HepG2 (cell line): ENCODE data around the gene TYMP. TPM values are rescaled to one million over a fixed set of nuclear protein-coding genes. Genes with fewer than 3 reads are reported as not detected.

Experiments used
- ATAC-seq: fragments of 200-7000 bp; cut with Tn5 transposase; 3 replicates; pipeline ENCODE4 v1.9.1; 2020; ENCODE audit warnings: mild to moderate bottlenecking, moderate library complexity
- BruUV-seq: library from RNA; stranded (reverse); fragments of 400-500 nt; replicated peaks from 2 replicates; lab custom pipeline; 2021; lab: Mats Ljungman, UMichigan
- CTCF ChIA-PET: fragments of 300-600 bp; formaldehyde crosslinking; extraction: SDS; loops from one replicate; lab custom pipeline; 2021; ENCODE audit warnings: low total read pairs, inconsistent platforms, low intra/inter-chr PET ratio; lab: Yijun Ruan, JAX
- POLR2A ChIA-PET: fragments of 350-600 bp; sonication (Branson Sonifier 250); formaldehyde crosslinking; loops from one replicate; lab custom pipeline; 2020; ENCODE audit warnings: antibody characterized with exemption, inconsistent platforms; lab: Yijun Ruan, JAX
- DNase-seq: peaks from one replicate; pipeline ENCODE4 v3.0.0-alpha.2; 2015; ENCODE audit warnings: low spot score
- FAIRE-seq: peaks from 3 replicates; lab custom pipeline; 2011; peaks lifted over from hg19 to GRCh38; lab: Jason Lieb, UNC
- H2AFZ ChIP-seq: one replicate; pipeline ENCODE4 v1.6.1; 2011; ENCODE audit warnings: low read length, inconsistent platforms
- H3K27ac ChIP-seq: fragments of 300-600 bp; 3 replicates; pipeline ENCODE4 v1.8.0; 2011; ENCODE audit warnings: mixed run types, mild to moderate bottlenecking, mixed read lengths, low read length, inconsistent platforms; ENCODE audit not compliant: insufficient read depth; ENCODE audit errors: extremely low read length
- H3K27me3 ChIP-seq, 2 experiments: fragments of 200-600 bp in 1 of 2; 2 replicates in 1 of 2; 3 replicates in 1 of 2; pipeline versions ENCODE4 v1.6.0 to v1.8.0; 2011; ENCODE audit warnings: low read length in 2 of 2, mild to moderate bottlenecking in 2 of 2, moderate library complexity in 2 of 2, inconsistent platforms in 1 of 2; ENCODE audit not compliant: insufficient read depth in 2 of 2, control insufficient read depth in 1 of 2
- H3K36me3 ChIP-seq, 2 experiments: fragments of 200-600 bp in 1 of 2; replicated peaks in 1 of 2; 2 replicates in 1 of 2; 3 replicates in 1 of 2; pipeline versions ENCODE4 v1.5.1 to v1.8.0; 2011; ENCODE audit warnings: low read length in 2 of 2, inconsistent platforms in 1 of 2; ENCODE audit not compliant: insufficient read depth in 2 of 2, control insufficient read depth in 1 of 2
- H3K4me1 ChIP-seq: 2 replicates; pipeline ENCODE4 v1.5.1; 2012; ENCODE audit warnings: low read length, inconsistent platforms; ENCODE audit not compliant: insufficient read depth
- H3K4me2 ChIP-seq: 2 replicates; pipeline ENCODE4 v1.6.0; 2011; ENCODE audit warnings: low read depth, low read length, inconsistent platforms
- H3K4me3 ChIP-seq, 3 experiments: fragments of 200-600 bp in 1 of 3; sonication (generic), shearing (Covaris generic) in 1 of 3; replicated peaks in 1 of 3; 2 replicates each; pipeline ENCODE4 v1.5.1; 2011 to 2016; ENCODE audit warnings: low read length in 3 of 3, inconsistent platforms in 2 of 3, low read depth in 2 of 3, mild to moderate bottlenecking in 2 of 3, control low read depth in 1 of 3, mixed read lengths in 1 of 3; ENCODE audit not compliant: insufficient read depth in 1 of 3
- H3K79me2 ChIP-seq: one replicate; pipeline ENCODE4 v1.6.1; 2011; ENCODE audit warnings: low read length, inconsistent platforms; ENCODE audit not compliant: insufficient read depth
- H3K9ac ChIP-seq: 2 replicates; pipeline ENCODE4 v1.6.0; 2011; ENCODE audit warnings: mild to moderate bottlenecking, low read depth, low read length, inconsistent platforms; ENCODE audit not compliant: insufficient read depth
- H3K9me3 ChIP-seq: 2 replicates; pipeline ENCODE4 v1.5.1; 2012; ENCODE audit warnings: mild to moderate bottlenecking, low read length
- H4K20me1 ChIP-seq: 2 replicates; pipeline ENCODE4 v1.6.0; 2011; ENCODE audit warnings: inconsistent platforms, mild to moderate bottlenecking, low read length, moderate library complexity; ENCODE audit not compliant: insufficient read depth
- KLF13 ChIP-seq: sonication (generic); formaldehyde crosslinking; IDR thresholded peaks from 2 replicates; pipeline ENCODE4 v1.4.0; 2020; ENCODE audit warnings: mild to moderate bottlenecking, missing genetic modification reagents
- KLF9 ChIP-seq: IDR thresholded peaks from 2 replicates; pipeline ENCODE4 v1.6.1; 2016; ENCODE audit warnings: low read depth
- NBN ChIP-seq: fragments of 450-650 bp; conservative IDR thresholded peaks from 2 replicates; pipeline ENCODE4 v1.6.1; 2017
- NFE2L2 ChIP-seq: fragments of 150-350 bp; IDR thresholded peaks from 2 replicates; pipeline ENCODE4 v1.6.1; 2014; ENCODE audit warnings: low read length
- NFKB2 ChIP-seq: sonication (generic); formaldehyde crosslinking; IDR thresholded peaks from 2 replicates; pipeline ENCODE4 v1.4.0; 2020; ENCODE audit warnings: missing genetic modification reagents, borderline replicate concordance
- RBAK ChIP-seq: sonication (generic); formaldehyde crosslinking; IDR thresholded peaks from 2 replicates; pipeline ENCODE4 v1.5.1; 2020; ENCODE audit warnings: mild to moderate bottlenecking, missing genetic modification reagents
- SCMH1 ChIP-seq: sonication (generic); formaldehyde crosslinking; IDR thresholded peaks from 2 replicates; pipeline ENCODE4 v1.9.0; 2021; ENCODE audit warnings: missing genetic modification reagents, mild to moderate bottlenecking, borderline replicate concordance
- SP4 ChIP-seq: sonication (generic); formaldehyde crosslinking; IDR thresholded peaks from 2 replicates; pipeline ENCODE4 v1.8.1; 2023; ENCODE audit warnings: mild to moderate bottlenecking, missing genetic modification reagents
- ZBTB20 ChIP-seq: sonication (generic); formaldehyde crosslinking; IDR thresholded peaks from 2 replicates; pipeline ENCODE4 v1.8.1; 2023; ENCODE audit warnings: missing genetic modification reagents, low read depth, mild to moderate bottlenecking, borderline replicate concordance
- ZFP36 ChIP-seq: fragments of 150-350 bp; IDR thresholded peaks from 2 replicates; pipeline ENCODE4 v1.6.1; 2018; ENCODE audit warnings: borderline replicate concordance, low read length, low read depth; ENCODE audit not compliant: partially characterized antibody
- ZKSCAN5 ChIP-seq: sonication (generic); formaldehyde crosslinking; IDR thresholded peaks from 2 replicates; pipeline ENCODE4 v1.5.1; 2020; ENCODE audit warnings: mild to moderate bottlenecking, missing genetic modification reagents
- ZNF124 ChIP-seq: sonication (generic); formaldehyde crosslinking; IDR thresholded peaks from 2 replicates; pipeline ENCODE4 v1.4.0; 2020; ENCODE audit warnings: missing genetic modification reagents
- ZNF230 ChIP-seq: sonication (generic); formaldehyde crosslinking; IDR thresholded peaks from 2 replicates; pipeline ENCODE4 v1.4.0; 2020; ENCODE audit warnings: mild to moderate bottlenecking, missing genetic modification reagents
- ZNF589 ChIP-seq: sonication (generic); formaldehyde crosslinking; conservative IDR thresholded peaks from 2 replicates; pipeline ENCODE4 v1.8.0; 2022; ENCODE audit warnings: mild to moderate bottlenecking, moderate library complexity, missing genetic modification reagents
- ZNF607 ChIP-seq: sonication (generic); formaldehyde crosslinking; IDR thresholded peaks from 2 replicates; pipeline ENCODE4 v1.5.1; 2020; ENCODE audit warnings: missing genetic modification reagents, mild to moderate bottlenecking, borderline replicate concordance
- ZNF713 ChIP-seq: sonication (generic); formaldehyde crosslinking; IDR thresholded peaks from 2 replicates; pipeline ENCODE4 v1.4.0; 2020; ENCODE audit warnings: mild to moderate bottlenecking, missing genetic modification reagents
- ZNF747 ChIP-seq: sonication (generic); formaldehyde crosslinking; IDR thresholded peaks from 2 replicates; pipeline ENCODE4 v1.8.1; 2023; ENCODE audit warnings: missing genetic modification reagents, mild to moderate bottlenecking, borderline replicate concordance
- ZNF781 ChIP-seq: sonication (generic); formaldehyde crosslinking; IDR thresholded peaks from 2 replicates; pipeline ENCODE4 v1.5.1; 2020; ENCODE audit warnings: borderline replicate concordance, mild to moderate bottlenecking, missing genetic modification reagents; ENCODE audit errors: not compliant biosample characterization
- WGBS: methylation state at CpG from one replicate; pipeline ENCODE4 v1.1.6; 2017; ENCODE audit warnings: low lambda C conversion rate; 5-methylcytosine and 5-hydroxymethylcytosine counted together
- in situ Hi-C: cut with HindIII; loops from 2 replicates; pipeline ENCODE4 v1.10.0; 2017; ENCODE audit warnings: low pct_unique_long_range_greater_than_20kb; ENCODE audit not compliant: extremely low pct_ligation_motif_present
- intact Hi-C: fragments of 100-400 bp; cut with micrococcal nuclease; formaldehyde crosslinking; loops from one replicate; pipeline ENCODE4 v1.10.0; 2022; ENCODE audit not compliant: unreplicated experiment
- polyA plus RNA-seq, 8 experiments: library from polyadenylated mRNA; depleted of rRNA in 3 of 8; stranded (reverse) in 7 of 8; unstranded in 1 of 8; fragments of >200 nt; fragmentation: Illumina TruSeq in 4 of 8; extraction: Trizol in 4 of 8; gene quantifications; 2 replicates each; pipeline versions ENCODE4 v1.2.1 to v1.2.3, GENCODE V29; 2011 to 2016; ENCODE audit warnings: low read depth in 4 of 8, missing spikeins in 1 of 8, mixed read lengths in 1 of 8; ENCODE audit not compliant: insufficient read depth in 1 of 8
- total RNA-seq, 5 experiments: library from RNA; depleted of rRNA; stranded (reverse); fragments of >200 nt; fragmentation: Illumina TruSeq; extraction: Trizol; gene quantifications; 2 replicates each; pipeline ENCODE4 v1.2.3, GENCODE V29; 2016; ENCODE audit warnings: low read depth in 1 of 5
- TF ChIP-seq, protein P1 (sequence below): sonication (generic); formaldehyde crosslinking; IDR thresholded peaks from 2 replicates; pipeline ENCODE4 v1.8.1; 2023; ENCODE audit warnings: mild to moderate bottlenecking, missing genetic modification reagents, borderline replicate concordance
- TF ChIP-seq, protein P2 (sequence below), 2 experiments: sonication (generic) in 1 of 2; formaldehyde crosslinking in 1 of 2; IDR thresholded peaks; 2 replicates each; pipeline versions ENCODE4 v1.4.0 to v1.6.1; 2018 to 2020; ENCODE audit warnings: missing genetic modification reagents in 2 of 2, borderline replicate concordance in 1 of 2, low read depth in 1 of 2, mild to moderate bottlenecking in 1 of 2, missing biosample characterization in 1 of 2

The TYMP gene
- total and polyA plus RNA-seq, 2 of the 13 experiments (the other 11 are each of a cell fraction or from before 2014, with no cell fraction given) = 3.9 to 4.3 TPM

DNA sequence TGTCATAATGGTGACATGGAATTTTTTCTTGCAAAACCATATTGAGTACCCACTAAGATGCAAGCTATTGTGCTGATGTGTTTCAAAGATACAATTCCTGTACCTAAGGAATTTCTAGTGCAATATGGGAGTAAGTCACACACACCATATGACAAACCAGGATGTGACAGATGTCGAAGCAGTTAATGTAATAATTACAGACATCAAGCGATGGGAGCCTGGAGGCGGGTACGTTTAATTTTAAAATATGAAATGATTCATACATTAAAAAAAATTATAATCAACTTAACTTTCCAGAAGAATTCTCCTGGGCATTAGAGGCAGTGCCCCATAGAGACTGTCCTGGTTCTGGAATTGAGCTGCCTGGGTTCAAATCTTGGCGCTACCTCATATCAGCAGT, 26.9 kb upstream of the TYMP start:
- POLR2A ChIA-PET = interaction anchor here (1.0 to 1.1 kb wide), 2 partner anchors 10 to 27 kb away, joined by 3 read pairs; partner anchors contain the start of gene TYMP

More for the DNA sequence above, 26.9 kb upstream of the TYMP start:
- H3K4me3 ChIP-seq = no peak overlapping the region
- TF ChIP-seq ZFP36 (no peak), ZKSCAN5 (CRISPR knock-in tag) (no peak), ZNF747 (CRISPR knock-in tag) (no peak), ZNF607 (no peak), SP4 (no peak), NFE2L2 (no peak), KLF9 (CRISPR knock-in tag) (no peak), KLF13 (no peak), NBN (no peak), ZNF589 (CRISPR knock-in tag) (no peak), NFKB2 (no peak), ZNF781 (CRISPR knock-in tag) (no peak), SCMH1 (CRISPR knock-in tag) (no peak), ZNF713 (CRISPR knock-in tag) (no peak), ZNF230 (CRISPR knock-in tag) (no peak), ZNF124 (no peak), ZBTB20 (CRISPR knock-in tag) (no peak), RBAK (CRISPR knock-in tag) (no peak)
- TF ChIP-seq, protein P1, sequence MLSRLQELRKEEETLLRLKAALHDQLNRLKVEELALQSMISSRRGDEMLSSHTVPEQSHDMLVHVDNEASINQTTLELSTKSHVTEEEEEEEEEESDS (CRISPR knock-in tag) = no peak
- TF ChIP-seq, protein P2, sequence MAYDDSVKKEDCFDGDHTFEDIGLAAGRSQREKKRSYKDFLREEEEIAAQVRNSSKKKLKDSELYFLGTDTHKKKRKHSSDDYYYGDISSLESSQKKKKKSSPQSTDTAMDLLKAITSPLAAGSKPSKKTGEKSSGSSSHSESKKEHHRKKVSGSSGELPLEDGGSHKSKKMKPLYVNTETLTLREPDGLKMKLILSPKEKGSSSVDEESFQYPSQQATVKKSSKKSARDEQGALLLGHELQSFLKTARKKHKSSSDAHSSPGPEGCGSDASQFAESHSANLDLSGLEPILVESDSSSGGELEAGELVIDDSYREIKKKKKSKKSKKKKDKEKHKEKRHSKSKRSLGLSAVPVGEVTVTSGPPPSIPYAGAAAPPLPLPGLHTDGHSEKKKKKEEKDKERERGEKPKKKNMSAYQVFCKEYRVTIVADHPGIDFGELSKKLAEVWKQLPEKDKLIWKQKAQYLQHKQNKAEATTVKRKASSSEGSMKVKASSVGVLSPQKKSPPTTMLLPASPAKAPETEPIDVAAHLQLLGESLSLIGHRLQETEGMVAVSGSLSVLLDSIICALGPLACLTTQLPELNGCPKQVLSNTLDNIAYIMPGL (CRISPR knock-in tag; IDR thresholded peaks at IDR 0.05; ENCODE audit: borderline replicate concordance in 1 of 2, low read depth in 1 of 2) = no peak
- H3K9me3 ChIP-seq = no peaks in the 10 kb centered on the region
- ATAC-seq = no peak
- DNase-seq = no peak
- BruUV-seq = no TSS peak
- no peak for FAIRE-seq
- no peaks in the 10 kb centered on the region for H3K36me3 ChIP-seq
- in situ Hi-C loops = no loop called here
- CTCF ChIA-PET = no interaction called here
- H3K9ac ChIP-seq = no peak overlapping the region
- H4K20me1 ChIP-seq = no peaks in the 10 kb centered on the region
- H3K27me3 ChIP-seq = peaks cover 0 to 29% of the 10 kb centered on the region in 2 experiments; a peak in 2 of 5 replicates
- H2AFZ ChIP-seq = no peak overlapping the region
- no peaks in the 10 kb centered on the region for H3K79me2 ChIP-seq
- H3K4me2 ChIP-seq = no peak overlapping the region
- intact Hi-C loops = no loop called here
- H3K27ac ChIP-seq = no peak overlapping the region
- peaks cover 10% of the 10 kb centered on the region for H3K4me1 ChIP-seq
- 55% methylated on average over 5 of the region's 5 CpGs for WGBS
